Measurements from ENCODE around the gene MET. TPM values are rescaled to one million over a fixed set of nuclear protein-coding genes. Genes with fewer than 3 reads are reported as not detected.

Gene MET
- total and polyA plus RNA-seq, 7 experiments from 2014 or later, result 0.19 to 1.0 (median 0.73) TPM; not detected in 4

DNA sequence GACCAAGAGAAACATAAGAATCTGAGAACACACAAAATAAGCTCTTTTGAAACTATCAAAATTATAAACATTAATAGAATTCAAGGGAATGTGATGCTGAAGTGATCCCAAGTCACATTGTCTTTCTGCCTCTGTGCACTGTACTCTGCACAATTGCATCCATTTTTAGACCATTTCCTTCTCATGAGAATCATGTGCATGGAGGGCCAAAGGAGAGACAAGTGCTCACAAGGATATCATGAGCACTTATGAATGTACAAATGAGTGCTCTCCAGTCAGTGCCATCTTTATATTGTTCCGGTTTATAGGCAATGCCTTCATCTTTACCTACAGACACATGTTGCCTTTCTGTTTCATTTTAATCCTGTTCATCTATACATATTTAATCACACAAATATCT, 36.9 kb downstream of the MET start:
- no peak overlapping the region for H3K4me3 Mint-ChIP-seq
- H3K36me3 Mint-ChIP-seq, result no peaks in the 10 kb centered on the region
- H3K27ac ChIP-seq (ENCODE audit: low read depth, low read length), result no peak overlapping the region
- H3K4me1 ChIP-seq (ENCODE audit: control insufficient read depth in 2 of 2, insufficient read depth in 2 of 2, low read length in 2 of 2), result no peaks in the 10 kb centered on the region
- no peaks in the 10 kb centered on the region for H3K9me3 ChIP-seq (ENCODE audit: control insufficient read depth in 2 of 3, low read length in 3 of 3)
- no peak for ATAC-seq
- no peaks in the 10 kb centered on the region for H3K4me1 Mint-ChIP-seq
- H3K27me3 Mint-ChIP-seq, result peaks cover 5 to 44% (median 15%) of the 10 kb centered on the region in 5 donors
- no peak overlapping the region for H3K27ac Mint-ChIP-seq
- POLR2A ChIA-PET, result no interaction called here
- DNase-seq, result no peak
- no peaks in the 10 kb centered on the region for H3K27me3 ChIP-seq (ENCODE audit: control insufficient read depth in 2 of 2, insufficient read depth in 2 of 2, low read length in 2 of 2)
- intact Hi-C loops (cut with micrococcal nuclease), result no loop called here
- no peak overlapping the region for H3K4me3 ChIP-seq (ENCODE audit: low read length)
- CTCF ChIA-PET, result no interaction called here
- no peaks in the 10 kb centered on the region for H3K36me3 ChIP-seq (ENCODE audit: control insufficient read depth in 2 of 3, insufficient read depth in 3 of 3, low read length in 3 of 3)
- no peaks in the 10 kb centered on the region for H3K9me3 Mint-ChIP-seq

DNA sequence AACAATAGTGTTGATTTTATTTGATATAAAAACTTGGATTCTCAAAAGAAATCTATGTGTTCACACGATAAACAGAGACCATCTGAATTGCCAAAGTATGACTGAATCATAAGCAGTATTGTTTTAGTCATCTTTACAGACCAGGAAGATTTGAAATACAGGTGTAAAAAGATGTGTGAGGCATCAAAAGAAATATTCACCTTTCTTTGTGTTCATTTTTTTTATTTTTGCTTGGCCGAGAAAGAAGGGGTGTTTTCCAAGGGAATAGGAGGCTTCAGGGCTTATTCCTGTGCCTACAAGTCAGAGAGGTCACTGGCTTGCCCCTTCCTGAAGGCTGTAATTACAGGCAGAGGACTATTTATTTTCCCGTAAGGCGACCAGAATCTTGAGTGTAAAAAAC, 37.3 kb downstream of the MET start:
- ATAC-seq, result no peak
- Histone ChIP-seq H3K4me3 (ENCODE audit: low read length) (no peak overlapping the region), H3K27me3 (ENCODE audit: control insufficient read depth in 2 of 2, insufficient read depth in 2 of 2, low read length in 2 of 2) (no peaks in the 10 kb centered on the region), H3K27ac (ENCODE audit: low read depth, low read length) (no peak overlapping the region), H3K9me3 (ENCODE audit: control insufficient read depth in 2 of 3, low read length in 3 of 3) (no peaks in the 10 kb centered on the region), H3K36me3 (ENCODE audit: control insufficient read depth in 2 of 3, insufficient read depth in 3 of 3, low read length in 3 of 3) (no peaks in the 10 kb centered on the region), H3K4me1 (ENCODE audit: control insufficient read depth in 2 of 2, insufficient read depth in 2 of 2, low read length in 2 of 2) (no peaks in the 10 kb centered on the region)
- peaks cover 4 to 39% (median 15%) of the 10 kb centered on the region in 5 donors for H3K27me3 Mint-ChIP-seq
- no peak overlapping the region for H3K4me3 Mint-ChIP-seq
- no peaks in the 10 kb centered on the region for H3K9me3 Mint-ChIP-seq
- POLR2A ChIA-PET, result no interaction called here
- CTCF ChIA-PET, result no interaction called here
- intact Hi-C loops (cut with micrococcal nuclease), result no loop called here
- H3K27ac Mint-ChIP-seq, result no peak overlapping the region
- no peaks in the 10 kb centered on the region for H3K4me1 Mint-ChIP-seq
- H3K36me3 Mint-ChIP-seq, result no peaks in the 10 kb centered on the region
- DNase-seq, result no peak

DNA sequence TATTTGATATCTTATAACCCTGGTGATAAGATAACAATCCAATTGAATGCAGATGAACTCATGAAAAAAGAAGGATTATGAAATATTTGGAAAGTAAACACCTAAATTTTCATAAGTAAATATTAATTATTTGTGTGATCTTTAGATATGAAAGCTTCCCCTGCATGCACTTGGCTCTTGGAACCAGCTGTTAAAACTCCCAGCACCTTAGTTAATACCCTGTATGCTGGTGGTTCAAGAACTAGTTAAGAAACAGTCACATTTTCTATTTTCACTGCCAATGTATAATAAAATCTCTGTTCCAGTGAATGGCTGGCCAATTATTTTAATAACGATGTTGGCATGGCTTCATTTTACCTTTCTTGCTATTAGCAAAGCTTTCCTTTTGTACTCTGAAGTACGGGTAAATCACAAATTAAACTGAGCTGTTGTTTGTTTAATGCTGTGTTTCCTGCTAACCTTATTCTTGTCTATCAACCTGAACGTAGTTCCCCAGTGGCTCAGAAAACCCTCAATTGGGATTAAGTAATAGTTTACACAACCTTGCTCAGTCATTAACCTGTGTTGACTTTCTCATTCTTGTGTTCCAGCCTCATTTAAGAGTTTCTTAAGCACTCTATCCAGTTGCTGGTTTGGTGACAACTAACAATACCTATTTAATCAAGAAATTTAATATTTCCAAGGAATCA, 38.9 kb downstream of the MET start:
- no peaks in the 10 kb centered on the region for H3K36me3 Mint-ChIP-seq
- intact Hi-C loops (cut with micrococcal nuclease), result no loop called here

DNA sequence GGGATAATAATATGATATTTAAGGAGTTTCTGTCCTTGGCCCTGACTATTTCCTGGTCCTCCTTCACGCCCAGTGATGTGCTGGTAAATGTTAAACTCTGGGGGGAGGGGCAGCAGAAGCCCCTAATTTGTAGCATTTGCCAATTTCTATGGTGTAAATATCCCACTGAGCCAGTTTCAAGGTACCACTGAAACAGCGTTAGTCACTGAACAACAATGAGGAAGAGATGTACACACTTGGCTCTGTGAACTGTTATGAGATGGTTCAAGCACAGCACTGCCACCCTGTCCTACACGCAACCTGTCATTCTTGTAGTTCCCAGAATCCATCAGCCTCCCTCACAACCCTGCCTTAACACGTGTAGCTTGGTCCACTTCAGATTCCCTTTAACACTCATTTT, 39.8 kb downstream of the MET start:
- CTCF ChIA-PET, result no interaction called here
- POLR2A ChIA-PET, result no interaction called here
- Histone ChIP-seq H3K4me3 (ENCODE audit: low read length) (no peak overlapping the region), H3K36me3 (ENCODE audit: control insufficient read depth in 2 of 3, insufficient read depth in 3 of 3, low read length in 3 of 3) (no peaks in the 10 kb centered on the region), H3K9me3 (ENCODE audit: control insufficient read depth in 2 of 3, low read length in 3 of 3) (no peaks in the 10 kb centered on the region), H3K4me1 (ENCODE audit: control insufficient read depth in 2 of 2, insufficient read depth in 2 of 2, low read length in 2 of 2) (no peaks in the 10 kb centered on the region), H3K27me3 (ENCODE audit: control insufficient read depth in 2 of 2, insufficient read depth in 2 of 2, low read length in 2 of 2) (no peaks in the 10 kb centered on the region), H3K27ac (ENCODE audit: low read depth, low read length) (no peak overlapping the region)
- DNase-seq, result no peak
- Mint-ChIP-seq H3K4me1 (peaks cover 0 to 1% (median 0%) of the 10 kb centered on the region in 7 donors), H3K36me3 (no peaks in the 10 kb centered on the region), H3K27me3 (peaks cover 0 to 33% (median 15%) of the 10 kb centered on the region in 5 donors), H3K27ac (no peak overlapping the region), H3K4me3 (no peak overlapping the region), H3K9me3 (peaks cover 0 to 1% (median 0%) of the 10 kb centered on the region in 11 donors)
- ATAC-seq, result no peak
- intact Hi-C loops (cut with micrococcal nuclease), result no loop called here

More for the DNA sequence above, 38.9 kb downstream of the MET start:
- no peaks in the 10 kb centered on the region for H3K4me1 ChIP-seq (ENCODE audit: control insufficient read depth in 2 of 2, insufficient read depth in 2 of 2, low read length in 2 of 2)
- no peaks in the 10 kb centered on the region for H3K9me3 ChIP-seq (ENCODE audit: control insufficient read depth in 2 of 3, low read length in 3 of 3)
- Mint-ChIP-seq H3K4me3 (no peak overlapping the region), H3K4me1 (no peaks in the 10 kb centered on the region), H3K9me3 (no peaks in the 10 kb centered on the region), H3K27ac (no peak overlapping the region), H3K27me3 (peaks cover 2 to 41% (median 15%) of the 10 kb centered on the region in 5 donors)
- ChIA-PET POLR2A (no interaction called here), CTCF (no interaction called here)
- H3K4me3 ChIP-seq (ENCODE audit: low read length), result no peak overlapping the region
- ATAC-seq (no peak), DNase-seq (no peak)
- no peaks in the 10 kb centered on the region for H3K27me3 ChIP-seq (ENCODE audit: control insufficient read depth in 2 of 2, insufficient read depth in 2 of 2, low read length in 2 of 2)
- no peaks in the 10 kb centered on the region for H3K36me3 ChIP-seq (ENCODE audit: control insufficient read depth in 2 of 3, insufficient read depth in 3 of 3, low read length in 3 of 3)
- H3K27ac ChIP-seq (ENCODE audit: low read depth, low read length), result no peak overlapping the region

DNA sequence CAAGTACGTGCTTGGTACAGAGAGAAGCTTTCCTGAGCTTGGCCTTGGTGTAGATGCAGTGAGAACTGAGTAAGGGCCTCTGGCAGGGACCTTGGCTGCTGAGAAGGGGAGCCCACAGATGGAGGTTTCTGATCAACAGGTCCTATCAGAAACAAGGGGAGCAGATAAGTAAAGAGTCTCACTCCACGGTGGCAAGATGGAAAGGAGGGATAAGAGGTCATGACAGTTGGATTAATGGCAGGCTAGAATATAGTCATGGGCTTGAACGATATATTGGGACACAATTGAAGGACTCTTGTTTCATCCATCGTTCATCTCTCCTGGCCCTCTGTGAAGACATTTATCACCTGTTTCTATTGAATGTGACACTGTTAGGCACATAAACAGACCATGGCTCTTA, 41.5 kb downstream of the MET start:
- intact Hi-C loops (cut with micrococcal nuclease), result no loop called here
- Mint-ChIP-seq H3K27ac (no peak overlapping the region), H3K36me3 (no peaks in the 10 kb centered on the region), H3K4me3 (no peak overlapping the region), H3K4me1 (peaks cover 0 to 1% (median 0%) of the 10 kb centered on the region in 7 donors), H3K9me3 (peaks cover 0 to 1% (median 0%) of the 10 kb centered on the region in 11 donors), H3K27me3 (peaks cover 0 to 33% (median 11%) of the 10 kb centered on the region in 5 donors)
- Histone ChIP-seq H3K4me3 (ENCODE audit: low read length) (no peak overlapping the region), H3K36me3 (ENCODE audit: control insufficient read depth in 2 of 3, insufficient read depth in 3 of 3, low read length in 3 of 3) (no peaks in the 10 kb centered on the region), H3K27ac (ENCODE audit: low read depth, low read length) (no peak overlapping the region), H3K27me3 (ENCODE audit: control insufficient read depth in 2 of 2, insufficient read depth in 2 of 2, low read length in 2 of 2) (no peaks in the 10 kb centered on the region), H3K4me1 (ENCODE audit: control insufficient read depth in 2 of 2, insufficient read depth in 2 of 2, low read length in 2 of 2) (no peaks in the 10 kb centered on the region), H3K9me3 (ENCODE audit: control insufficient read depth in 2 of 3, low read length in 3 of 3) (no peaks in the 10 kb centered on the region)
- ChIA-PET POLR2A (no interaction called here), CTCF (no interaction called here)
- DNase-seq (no peak), ATAC-seq (no peak)

DNA sequence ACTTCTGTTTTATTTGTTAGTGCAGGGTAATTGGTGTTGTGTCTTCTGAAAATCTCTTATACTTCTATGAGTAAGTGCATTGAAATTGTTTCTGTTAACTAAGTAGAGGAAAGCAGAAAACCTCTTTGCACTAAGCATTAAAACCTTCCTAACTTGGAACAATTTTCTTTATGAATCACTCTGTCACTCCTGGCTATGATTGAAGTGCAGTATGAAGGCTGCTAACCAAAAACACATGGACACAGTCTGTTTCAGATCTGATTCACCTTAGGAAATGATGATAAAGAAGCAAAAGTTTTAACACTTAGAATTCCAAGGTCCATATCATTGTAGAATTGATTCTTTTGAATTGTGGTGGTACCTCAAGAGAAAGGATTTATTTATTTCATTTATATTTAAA, 41.9 kb downstream of the MET start:
- no peak for ATAC-seq
- H3K27ac Mint-ChIP-seq, result no peak overlapping the region
- no peaks in the 10 kb centered on the region for H3K9me3 ChIP-seq (ENCODE audit: control insufficient read depth in 2 of 3, low read length in 3 of 3)
- no peaks in the 10 kb centered on the region for H3K36me3 ChIP-seq (ENCODE audit: control insufficient read depth in 2 of 3, insufficient read depth in 3 of 3, low read length in 3 of 3)
- intact Hi-C loops (cut with micrococcal nuclease), result no loop called here
- H3K36me3 Mint-ChIP-seq, result no peaks in the 10 kb centered on the region
- DNase-seq, result no peak
- no peak overlapping the region for H3K4me3 ChIP-seq (ENCODE audit: low read length)
- H3K4me1 ChIP-seq (ENCODE audit: control insufficient read depth in 2 of 2, insufficient read depth in 2 of 2, low read length in 2 of 2), result no peaks in the 10 kb centered on the region
- no peak overlapping the region for H3K4me3 Mint-ChIP-seq
- peaks cover 0 to 1% (median 0%) of the 10 kb centered on the region in 11 donors for H3K9me3 Mint-ChIP-seq
- CTCF ChIA-PET, result no interaction called here
- POLR2A ChIA-PET, result no interaction called here
- H3K4me1 Mint-ChIP-seq, result peaks cover 0 to 1% (median 0%) of the 10 kb centered on the region in 7 donors
- no peaks in the 10 kb centered on the region for H3K27me3 ChIP-seq (ENCODE audit: control insufficient read depth in 2 of 2, insufficient read depth in 2 of 2, low read length in 2 of 2)
- H3K27me3 Mint-ChIP-seq, result peaks cover 0 to 33% (median 11%) of the 10 kb centered on the region in 5 donors
- H3K27ac ChIP-seq (ENCODE audit: low read depth, low read length), result no peak overlapping the region

DNA sequence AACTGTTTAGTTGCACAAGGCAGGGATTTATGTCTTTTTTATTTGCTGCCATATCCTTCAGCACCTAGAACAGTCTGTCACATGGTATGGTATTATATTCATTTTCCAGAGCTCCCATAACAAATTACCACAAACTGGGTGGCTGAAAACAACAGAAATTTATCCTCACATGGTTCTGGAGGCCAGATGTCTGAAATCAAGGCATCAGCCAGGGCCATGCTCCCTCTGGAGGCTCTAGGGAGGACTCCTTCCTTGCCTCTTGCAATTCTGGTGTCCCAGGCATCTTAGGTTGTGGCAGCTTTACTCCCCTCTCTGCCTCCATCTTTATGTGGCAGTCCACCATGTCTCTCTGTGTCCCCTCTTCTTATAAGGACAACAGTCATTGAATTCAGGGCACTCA, 43.1 kb downstream of the MET start:
- no peak for ATAC-seq

More for the DNA sequence above, 43.1 kb downstream of the MET start:
- Mint-ChIP-seq H3K27ac (no peak overlapping the region), H3K4me1 (peaks cover 0 to 1% (median 0%) of the 10 kb centered on the region in 7 donors), H3K27me3 (peaks cover 0 to 22% (median 11%) of the 10 kb centered on the region in 5 donors), H3K9me3 (peaks cover 0 to 1% (median 0%) of the 10 kb centered on the region in 11 donors), H3K4me3 (no peak overlapping the region), H3K36me3 (no peaks in the 10 kb centered on the region)
- Histone ChIP-seq H3K4me1 (ENCODE audit: control insufficient read depth in 2 of 2, insufficient read depth in 2 of 2, low read length in 2 of 2) (no peaks in the 10 kb centered on the region), H3K9me3 (ENCODE audit: control insufficient read depth in 2 of 3, low read length in 3 of 3) (no peaks in the 10 kb centered on the region), H3K36me3 (ENCODE audit: control insufficient read depth in 2 of 3, insufficient read depth in 3 of 3, low read length in 3 of 3) (no peaks in the 10 kb centered on the region), H3K4me3 (ENCODE audit: low read length) (no peak overlapping the region), H3K27ac (ENCODE audit: low read depth, low read length) (no peak overlapping the region), H3K27me3 (ENCODE audit: control insufficient read depth in 2 of 2, insufficient read depth in 2 of 2, low read length in 2 of 2) (no peaks in the 10 kb centered on the region)
- DNase-seq, result no peak
- ChIA-PET POLR2A (no interaction called here), CTCF (no interaction called here)
- intact Hi-C loops (cut with micrococcal nuclease), result no loop called here

All from naive thymus-derived CD4-positive, alpha-beta T cell (primary cell).